WTC11 (cell line): Measurements from ENCODE around the gene FASN. TPM values are rescaled to one million over a fixed set of nuclear protein-coding genes. Genes with fewer than 3 reads are reported as not detected.

Experiments used
- ATAC-seq: fragments of 200-7000 bp; cut with Tn5 transposase; 2 replicates; pipeline ENCODE4 v1.10.0; 2021; ENCODE audit warnings: mild to moderate bottlenecking, moderate library complexity
- CTCF ChIA-PET: fragments of 300-600 bp; sonication (Branson Sonifier 250); formaldehyde crosslinking; loops from one replicate; lab custom pipeline; 2021; ENCODE audit warnings: antibody characterized with exemption; lab: Charles Lee
- POLR2A ChIA-PET: fragments of 350-600 bp; sonication (Branson Sonifier 250); formaldehyde crosslinking; loops from one replicate; lab custom pipeline; 2021; ENCODE audit warnings: antibody characterized with exemption; lab: Charles Lee
- DNase-seq: peaks from one replicate; pipeline ENCODE4 v3.0.0; 2021; ENCODE audit warnings: low spot score
- H3K27ac Mint-ChIP-seq: 2 replicates; pipeline ENCODE4 v1.8.0; 2021; ENCODE audit warnings: mixed read lengths
- H3K27me3 Mint-ChIP-seq: 2 replicates; pipeline ENCODE4 v1.8.0; 2021; ENCODE audit warnings: low read depth, mild to moderate bottlenecking, moderate library complexity, mixed read lengths
- H3K36me3 Mint-ChIP-seq: 2 replicates; pipeline ENCODE4 v1.8.0; 2021; ENCODE audit warnings: mixed read lengths
- H3K4me1 Mint-ChIP-seq: 2 replicates; pipeline ENCODE4 v1.8.0; 2022; ENCODE audit warnings: mixed read lengths
- H3K4me3 Mint-ChIP-seq: 2 replicates; pipeline ENCODE4 v1.8.0; 2021; ENCODE audit warnings: mild to moderate bottlenecking, moderate library complexity, mixed read lengths
- H3K9me3 Mint-ChIP-seq: 2 replicates; pipeline ENCODE4 v1.8.0; 2021; ENCODE audit warnings: mixed read lengths
- AFF4 ChIP-seq: sonication (generic); formaldehyde crosslinking; IDR thresholded peaks from 2 replicates; pipeline ENCODE4 v1.8.1; 2023; ENCODE audit warnings: mild to moderate bottlenecking, missing genetic modification reagents, borderline replicate concordance
- E2F1 ChIP-seq: sonication (generic); formaldehyde crosslinking; IDR thresholded peaks from 2 replicates; pipeline ENCODE4 v1.8.0; 2022; ENCODE audit warnings: mild to moderate bottlenecking, missing genetic modification reagents
- ELF4 ChIP-seq: sonication (generic); formaldehyde crosslinking; IDR thresholded peaks from 2 replicates; pipeline ENCODE4 v1.8.1; 2022; ENCODE audit warnings: low read depth, mild to moderate bottlenecking, moderate library complexity, missing genetic modification reagents
- FOXK1 ChIP-seq: sonication (generic); formaldehyde crosslinking; IDR thresholded peaks from 2 replicates; pipeline ENCODE4 v1.8.0; 2022; ENCODE audit warnings: mild to moderate bottlenecking, moderate library complexity, missing genetic modification reagents
- GTF2I ChIP-seq: fragments of 250-450 bp; sonication (Bioruptor Pico); conservative IDR thresholded peaks from 2 replicates; pipeline ENCODE4 v1.4.0; 2021; ENCODE audit warnings: mild to moderate bottlenecking
- KAT7 ChIP-seq: sonication (generic); formaldehyde crosslinking; IDR thresholded peaks from 2 replicates; pipeline ENCODE4 v1.8.1; 2023; ENCODE audit warnings: missing genetic modification reagents, mild to moderate bottlenecking, borderline replicate concordance
- MXD4 ChIP-seq: fragments of 250-450 bp; sonication (Bioruptor Pico); IDR thresholded peaks from 2 replicates; pipeline ENCODE4 v1.8.0; 2021; ENCODE audit warnings: mild to moderate bottlenecking, moderate library complexity, borderline replicate concordance
- NR3C1 ChIP-seq: sonication (generic); formaldehyde crosslinking; conservative IDR thresholded peaks from 2 replicates; pipeline ENCODE4 v1.8.1; 2023; ENCODE audit warnings: low read depth, mild to moderate bottlenecking, missing genetic modification reagents
- PREB ChIP-seq: sonication (generic); formaldehyde crosslinking; IDR thresholded peaks from 2 replicates; pipeline ENCODE4 v1.8.1; 2022; ENCODE audit warnings: mild to moderate bottlenecking, missing genetic modification reagents, moderate library complexity, borderline replicate concordance
- SP1 ChIP-seq: sonication (generic); formaldehyde crosslinking; conservative IDR thresholded peaks from 2 replicates; pipeline ENCODE4 v1.8.1; 2022; ENCODE audit warnings: missing genetic modification reagents
- TEAD4 ChIP-seq: sonication (generic); formaldehyde crosslinking; IDR thresholded peaks from 2 replicates; pipeline ENCODE4 v1.8.0; 2022; ENCODE audit warnings: mild to moderate bottlenecking, missing genetic modification reagents
- ZNF219 ChIP-seq: sonication (generic); formaldehyde crosslinking; IDR thresholded peaks from 2 replicates; pipeline ENCODE4 v1.8.0; 2023; ENCODE audit warnings: missing genetic modification reagents, mild to moderate bottlenecking, borderline replicate concordance
- ZNF232 ChIP-seq: sonication (generic); formaldehyde crosslinking; IDR thresholded peaks from 2 replicates; pipeline ENCODE4 v1.8.0; 2022; ENCODE audit warnings: mild to moderate bottlenecking, missing genetic modification reagents
- ZNF281 ChIP-seq: sonication (generic); formaldehyde crosslinking; IDR thresholded peaks from 2 replicates; pipeline ENCODE4 v1.8.0; 2023; ENCODE audit warnings: mild to moderate bottlenecking, missing genetic modification reagents
- total RNA-seq: library from RNA; stranded (reverse); gene quantifications from 3 replicates; pipeline ENCODE4 v1.2.3, GENCODE V29; 2021
- TF ChIP-seq, protein P1 (sequence below): sonication (generic); formaldehyde crosslinking; IDR thresholded peaks from 2 replicates; pipeline ENCODE4 v1.8.1; 2023; ENCODE audit warnings: mild to moderate bottlenecking, missing genetic modification reagents
- TF ChIP-seq, protein P2 (sequence below): sonication (generic); formaldehyde crosslinking; IDR thresholded peaks from 2 replicates; pipeline ENCODE4 v1.8.1; 2023; ENCODE audit warnings: mild to moderate bottlenecking, moderate library complexity, missing genetic modification reagents

The FASN gene
- total RNA-seq, 1 experiment from 2014 or later, result 742 TPM

DNA sequence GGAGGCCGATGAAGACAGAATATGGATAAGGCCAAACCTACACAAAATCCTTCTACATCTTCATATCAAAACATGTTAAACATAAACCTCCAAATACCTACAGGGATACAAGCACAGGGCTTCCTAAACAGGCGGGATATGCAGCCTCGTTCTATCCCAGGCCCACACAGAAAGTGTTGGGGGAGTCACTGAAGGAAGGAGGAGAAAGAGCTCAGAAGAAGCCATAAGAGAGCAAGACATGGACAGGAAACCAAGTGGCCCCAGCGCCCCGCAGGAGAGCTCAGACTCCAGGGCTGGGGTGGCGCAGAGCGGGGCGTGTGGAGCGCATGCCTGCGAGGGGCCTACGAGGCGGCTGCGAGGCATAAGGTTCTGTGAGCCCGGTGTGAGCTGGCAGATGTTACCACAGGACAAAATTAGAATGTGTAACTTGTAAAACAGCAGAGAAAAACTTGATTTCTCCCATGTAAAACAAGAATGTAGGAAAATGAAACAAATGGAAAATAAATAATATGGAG is 11.0 kb upstream of the FASN start (continued):
- TF ChIP-seq, protein P1, sequence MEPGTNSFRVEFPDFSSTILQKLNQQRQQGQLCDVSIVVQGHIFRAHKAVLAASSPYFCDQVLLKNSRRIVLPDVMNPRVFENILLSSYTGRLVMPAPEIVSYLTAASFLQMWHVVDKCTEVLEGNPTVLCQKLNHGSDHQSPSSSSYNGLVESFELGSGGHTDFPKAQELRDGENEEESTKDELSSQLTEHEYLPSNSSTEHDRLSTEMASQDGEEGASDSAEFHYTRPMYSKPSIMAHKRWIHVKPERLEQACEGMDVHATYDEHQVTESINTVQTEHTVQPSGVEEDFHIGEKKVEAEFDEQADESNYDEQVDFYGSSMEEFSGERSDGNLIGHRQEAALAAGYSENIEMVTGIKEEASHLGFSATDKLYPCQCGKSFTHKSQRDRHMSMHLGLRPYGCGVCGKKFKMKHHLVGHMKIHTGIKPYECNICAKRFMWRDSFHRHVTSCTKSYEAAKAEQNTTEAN (CRISPR knock-in tag), result no peak

DNA sequence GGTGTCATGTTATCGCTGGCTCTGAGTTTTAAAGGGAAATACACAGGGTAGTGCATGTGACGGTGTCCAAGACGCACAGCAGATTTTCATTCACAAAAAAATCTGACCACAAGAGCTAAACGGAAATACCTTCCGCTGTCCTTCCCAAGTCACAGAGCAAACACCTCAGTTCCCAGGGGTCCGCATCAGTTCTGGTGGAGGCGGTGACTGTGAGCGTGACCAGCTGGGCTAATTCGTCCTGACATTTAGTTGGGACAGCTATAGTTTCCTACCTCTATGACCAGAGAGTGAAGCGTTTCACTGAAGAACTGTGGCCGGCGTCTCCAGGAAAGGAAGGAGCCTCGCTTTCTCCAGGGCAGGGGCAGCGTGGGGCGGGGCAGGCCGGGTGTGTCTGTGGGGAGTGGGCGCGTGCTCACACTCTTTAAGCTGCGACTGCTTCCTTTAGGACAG is 10.5 kb upstream of the FASN start:
- ATAC-seq (no peak), DNase-seq (no peak)
- peaks cover 57% of the 10 kb centered on the region for H3K27me3 Mint-ChIP-seq
- ChIA-PET CTCF (interaction anchor here (0.9 to 1.5 kb wide), 3 partner anchors 45 to 87 kb away, joined by 3 to 6 read pairs (median 4); no protein-coding TSS in a partner anchor), POLR2A (no interaction called here)
- H3K27ac Mint-ChIP-seq, result no peak overlapping the region
- no peak for TF ChIP-seq MXD4 (CRISPR knock-in tag)
- TF ChIP-seq SP1 (CRISPR knock-in tag), result no peak
- no peak for TF ChIP-seq GTF2I (CRISPR knock-in tag)
- no peak for TF ChIP-seq ZNF232
- TF ChIP-seq KAT7, result no peak
- no peak for TF ChIP-seq NR3C1 (CRISPR knock-in tag)
- TF ChIP-seq ZNF281 (CRISPR knock-in tag), result no peak
- no peak for TF ChIP-seq FOXK1 (CRISPR knock-in tag)
- TF ChIP-seq, protein P2, sequence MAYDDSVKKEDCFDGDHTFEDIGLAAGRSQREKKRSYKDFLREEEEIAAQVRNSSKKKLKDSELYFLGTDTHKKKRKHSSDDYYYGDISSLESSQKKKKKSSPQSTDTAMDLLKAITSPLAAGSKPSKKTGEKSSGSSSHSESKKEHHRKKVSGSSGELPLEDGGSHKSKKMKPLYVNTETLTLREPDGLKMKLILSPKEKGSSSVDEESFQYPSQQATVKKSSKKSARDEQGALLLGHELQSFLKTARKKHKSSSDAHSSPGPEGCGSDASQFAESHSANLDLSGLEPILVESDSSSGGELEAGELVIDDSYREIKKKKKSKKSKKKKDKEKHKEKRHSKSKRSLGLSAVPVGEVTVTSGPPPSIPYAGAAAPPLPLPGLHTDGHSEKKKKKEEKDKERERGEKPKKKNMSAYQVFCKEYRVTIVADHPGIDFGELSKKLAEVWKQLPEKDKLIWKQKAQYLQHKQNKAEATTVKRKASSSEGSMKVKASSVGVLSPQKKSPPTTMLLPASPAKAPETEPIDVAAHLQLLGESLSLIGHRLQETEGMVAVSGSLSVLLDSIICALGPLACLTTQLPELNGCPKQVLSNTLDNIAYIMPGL, result no peak
- no peak for TF ChIP-seq E2F1 (CRISPR knock-in tag)
- TF ChIP-seq TEAD4 (CRISPR knock-in tag), result no peak
- TF ChIP-seq ZNF219 (CRISPR knock-in tag), result no peak
- no peak for TF ChIP-seq ELF4
- no peak for TF ChIP-seq PREB (CRISPR knock-in tag)
- no peak for TF ChIP-seq AFF4 (CRISPR knock-in tag)
- no peak overlapping the region for H3K4me3 Mint-ChIP-seq
- peaks cover 32% of the 10 kb centered on the region for H3K4me1 Mint-ChIP-seq
- H3K36me3 Mint-ChIP-seq, result no peaks in the 10 kb centered on the region
- H3K9me3 Mint-ChIP-seq, result no peaks in the 10 kb centered on the region
